SK-N-MC (cell line): ENCODE measurements around the gene GNA15.

ENCODE experiments used
- DNase-seq: peaks from one replicate; pipeline ENCODE4 v3.0.0-alpha.2; 2011; ENCODE audit warnings: low read depth, low spot score
- H3K27ac ChIP-seq: fragments of 200-600 bp; sonication (generic); 2 replicates; pipeline ENCODE4 v1.5.1; 2016; ENCODE audit warnings: mixed run types
- H3K36me3 ChIP-seq: fragments of 200-600 bp; sonication (generic); 2 replicates; pipeline ENCODE4 v1.6.1; 2017; ENCODE audit warnings: antibody characterized with exemption, low read length, mixed read lengths; ENCODE audit not compliant: insufficient read depth
- H3K4me3 ChIP-seq: fragments of 200-600 bp; sonication (generic); 2 replicates; pipeline ENCODE4 v1.5.1; 2016
- H3K9ac ChIP-seq: fragments of 200-600 bp; sonication (generic); 2 replicates; pipeline ENCODE4 v1.8.0; 2017; ENCODE audit warnings: mixed run types, mixed read lengths; ENCODE audit not compliant: insufficient read length
- H3K9me3 ChIP-seq: fragments of 200-600 bp; sonication (generic); 2 replicates; pipeline ENCODE4 v1.6.1; 2017; ENCODE audit warnings: low read depth, mild to moderate bottlenecking, antibody characterized with exemption, low read length, moderate library complexity, mixed read lengths
- EZH2 ChIP-seq: fragments of 200-600 bp; sonication (generic); IDR thresholded peaks from one replicate; pipeline ENCODE4 v1.6.1; 2017; ENCODE audit warnings: antibody characterized with exemption
- FOXP2 ChIP-seq: optimal IDR thresholded peaks from 2 replicates; pipeline ENCODE3; 2011; ENCODE audit warnings: mild to moderate bottlenecking, moderate library complexity; ENCODE audit not compliant: insufficient read depth; ENCODE audit errors: extremely low read length, control extremely low read depth
- POLR2AphosphoS5 ChIP-seq: IDR thresholded peaks from 2 replicates; pipeline ENCODE4 v1.6.1; 2012; ENCODE audit warnings: mild to moderate bottlenecking, low read depth, low read length, borderline replicate concordance

GNA15 gene

DNA sequence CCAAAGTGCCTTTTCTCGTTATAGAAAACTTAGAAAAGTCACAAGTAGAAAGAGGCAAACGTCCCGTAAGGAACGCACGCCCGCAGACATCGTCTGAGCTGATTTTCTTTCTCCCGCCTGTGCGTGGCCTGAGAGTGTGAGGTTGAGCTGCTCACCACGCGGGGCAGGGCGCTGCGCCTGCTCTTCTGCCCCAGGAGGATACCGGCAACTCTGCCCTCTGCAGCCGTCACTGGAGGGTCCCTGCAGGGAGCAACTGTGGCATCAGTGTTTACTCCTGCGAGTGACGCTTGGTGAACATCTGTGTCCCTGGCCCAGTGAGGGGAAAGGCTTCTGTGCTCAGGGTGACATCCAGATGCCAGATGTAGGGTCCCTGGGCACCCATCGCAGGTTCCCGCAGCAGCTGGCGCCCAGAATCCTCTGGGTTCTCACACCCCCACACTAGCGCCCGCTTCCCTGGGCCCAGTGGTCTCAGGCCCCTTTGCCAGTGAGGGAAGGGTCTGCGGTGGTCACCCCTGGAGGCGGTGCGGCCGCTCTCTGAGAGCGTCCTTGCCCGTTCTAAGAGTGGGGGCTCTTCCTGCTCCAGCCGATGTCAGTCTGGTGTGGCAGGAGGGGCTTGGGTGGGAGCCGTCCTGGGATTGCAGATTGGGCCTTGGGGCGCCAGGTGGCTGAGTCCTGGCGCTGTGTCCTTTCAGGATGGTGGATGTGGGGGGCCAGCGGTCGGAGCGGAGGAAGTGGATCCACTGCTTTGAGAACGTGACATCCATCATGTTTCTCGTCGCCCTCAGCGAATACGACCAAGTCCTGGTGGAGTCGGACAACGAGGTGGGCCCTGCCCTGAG is 17.4 kb upstream of the GNA15 start:
- TF ChIP-seq FOXP2 (no peak), EZH2 (no peak)
- Histone ChIP-seq H3K27ac (no peak overlapping the region), H3K4me3 (no peak overlapping the region), H3K9ac (no peak overlapping the region), H3K9me3 (no peaks in the 10 kb centered on the region), H3K36me3 (no peaks in the 10 kb centered on the region)
- no peak for DNase-seq

DNA sequence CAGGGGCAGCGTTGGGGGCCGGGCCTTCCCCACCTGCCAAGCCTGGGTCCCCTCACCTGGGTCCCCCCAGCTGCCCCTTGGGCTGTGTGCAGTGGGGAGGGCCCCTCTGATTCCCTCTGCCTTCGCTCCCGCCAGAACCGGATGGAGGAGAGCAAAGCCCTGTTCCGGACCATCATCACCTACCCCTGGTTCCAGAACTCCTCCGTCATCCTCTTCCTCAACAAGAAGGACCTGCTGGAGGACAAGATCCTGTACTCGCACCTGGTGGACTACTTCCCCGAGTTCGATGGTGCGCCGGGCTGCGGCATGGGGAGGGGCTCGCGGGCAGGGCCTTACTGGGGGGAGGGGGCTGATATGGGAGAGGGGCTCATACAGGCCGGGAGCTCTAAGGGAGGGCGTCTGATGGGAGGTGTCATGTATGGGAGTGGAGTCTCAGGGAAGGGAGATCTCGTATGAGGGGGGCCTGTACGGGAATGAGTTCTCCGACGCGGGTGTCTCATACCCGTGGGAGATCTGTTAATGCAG is 16.7 kb upstream of the GNA15 start:
- no peaks in the 10 kb centered on the region for H3K36me3 ChIP-seq
- DNase-seq, result no peak
- no peak overlapping the region for H3K9ac ChIP-seq

DNA sequence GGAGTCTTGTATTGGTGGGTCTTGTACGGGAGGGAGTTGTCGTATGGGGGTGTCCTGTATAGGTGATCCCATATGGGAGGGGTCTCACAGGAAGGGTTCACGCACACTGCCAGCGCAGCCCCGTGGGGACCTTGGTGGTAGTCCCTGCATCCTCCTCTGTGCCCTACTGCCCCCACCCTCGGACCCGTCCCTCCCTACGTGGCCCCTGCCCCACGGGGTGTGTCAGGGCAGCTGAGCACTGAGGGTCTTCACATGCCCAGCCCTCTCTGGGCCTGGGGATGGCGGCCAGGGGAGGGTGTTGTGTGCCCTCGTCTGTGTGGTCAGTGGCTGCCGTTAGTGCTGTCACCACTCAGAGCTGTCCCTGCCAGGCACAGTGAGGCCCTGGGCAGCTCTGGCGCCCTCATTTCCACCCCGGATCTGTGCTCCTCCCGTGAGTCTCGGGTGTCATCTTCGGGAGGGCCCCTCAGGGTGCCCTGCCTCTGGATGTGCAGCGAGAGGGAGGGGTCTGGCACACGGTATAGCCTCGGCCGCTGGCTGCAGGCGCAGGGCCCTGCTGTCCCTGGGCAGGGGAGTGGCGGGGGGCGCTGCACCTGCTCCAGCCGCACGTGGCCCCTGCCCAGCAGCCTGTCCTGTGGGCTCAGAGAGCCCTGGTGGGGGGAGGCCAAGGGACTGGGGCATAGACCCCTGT is 16.0 kb upstream of the GNA15 start:
- Histone ChIP-seq H3K36me3 (no peaks in the 10 kb centered on the region), H3K9me3 (no peaks in the 10 kb centered on the region), H3K27ac (no peak overlapping the region), H3K4me3 (no peak overlapping the region), H3K9ac (no peak overlapping the region)
- no peak for TF ChIP-seq POLR2AphosphoS5
- TF ChIP-seq EZH2, result no peak
- TF ChIP-seq FOXP2, result no peak
- no peak for DNase-seq

More for the DNA sequence above, 16.7 kb upstream of the GNA15 start:
- TF ChIP-seq POLR2AphosphoS5 (no peak), EZH2 (no peak), FOXP2 (no peak)
- H3K9me3 ChIP-seq, result no peaks in the 10 kb centered on the region
- H3K4me3 ChIP-seq, result no peak overlapping the region
- no peak overlapping the region for H3K27ac ChIP-seq

DNA sequence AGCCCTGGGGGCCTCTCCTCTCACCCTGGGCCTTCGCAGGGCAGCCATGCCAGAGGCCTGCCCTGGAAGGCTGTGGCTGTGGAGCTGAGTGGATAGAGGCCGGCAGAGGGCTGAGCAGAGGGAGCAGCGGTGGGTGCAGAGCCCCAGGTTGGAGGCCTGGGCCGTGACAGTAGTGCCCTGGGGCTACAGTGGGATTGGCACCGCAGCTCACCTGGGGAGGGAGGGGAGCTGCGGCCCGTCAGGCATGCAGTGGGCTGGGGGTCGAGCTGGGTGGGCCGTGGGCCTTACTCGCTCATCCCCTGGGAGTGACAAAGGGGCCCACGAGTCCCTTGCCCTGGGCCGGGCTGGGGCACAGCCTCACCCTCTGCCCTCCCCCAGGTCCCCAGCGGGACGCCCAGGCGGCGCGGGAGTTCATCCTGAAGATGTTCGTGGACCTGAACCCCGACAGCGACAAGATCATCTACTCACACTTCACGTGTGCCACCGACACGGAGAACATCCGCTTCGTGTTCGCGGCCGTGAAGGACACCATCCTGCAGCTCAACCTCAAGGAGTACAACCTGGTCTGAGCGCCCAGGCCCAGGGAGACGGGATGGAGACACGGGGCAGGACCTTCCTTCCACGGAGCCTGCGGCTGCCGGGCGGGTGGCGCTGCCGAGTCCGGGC is 15.1 kb upstream of the GNA15 start:
- H3K36me3 ChIP-seq, result no peaks in the 10 kb centered on the region
- TF ChIP-seq FOXP2 (no peak), POLR2AphosphoS5 (no peak), EZH2 (no peak)
- no peak for DNase-seq
- H3K27ac ChIP-seq, result no peak overlapping the region
- H3K9me3 ChIP-seq, result no peaks in the 10 kb centered on the region
- no peak overlapping the region for H3K9ac ChIP-seq
- no peak overlapping the region for H3K4me3 ChIP-seq

DNA sequence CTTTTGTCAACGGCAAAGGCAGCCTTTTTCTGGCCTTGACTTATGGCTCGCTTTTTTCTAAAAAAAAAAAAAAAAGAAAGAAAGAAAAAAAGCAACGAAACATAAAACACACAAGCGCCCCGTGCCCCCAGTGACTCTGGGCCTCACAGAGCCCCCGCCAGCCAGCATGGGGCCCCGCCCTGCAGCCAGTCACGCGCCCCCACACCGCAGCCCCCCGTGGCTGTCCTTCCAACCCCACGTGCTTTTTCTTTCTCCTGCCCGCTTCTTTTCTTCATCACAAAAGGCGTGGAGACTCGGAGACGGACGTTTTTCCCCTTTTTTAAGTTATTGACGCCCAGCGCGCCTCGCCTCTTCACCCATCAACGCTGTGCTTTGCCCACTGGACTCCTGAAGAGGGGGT is 14.4 kb upstream of the GNA15 start:
- Histone ChIP-seq H3K27ac (no peak overlapping the region), H3K9me3 (no peaks in the 10 kb centered on the region), H3K36me3 (no peaks in the 10 kb centered on the region), H3K9ac (no peak overlapping the region), H3K4me3 (no peak overlapping the region)
- no peak for TF ChIP-seq FOXP2
- no peak for TF ChIP-seq POLR2AphosphoS5
- no peak for TF ChIP-seq EZH2
- no peak for DNase-seq

DNA sequence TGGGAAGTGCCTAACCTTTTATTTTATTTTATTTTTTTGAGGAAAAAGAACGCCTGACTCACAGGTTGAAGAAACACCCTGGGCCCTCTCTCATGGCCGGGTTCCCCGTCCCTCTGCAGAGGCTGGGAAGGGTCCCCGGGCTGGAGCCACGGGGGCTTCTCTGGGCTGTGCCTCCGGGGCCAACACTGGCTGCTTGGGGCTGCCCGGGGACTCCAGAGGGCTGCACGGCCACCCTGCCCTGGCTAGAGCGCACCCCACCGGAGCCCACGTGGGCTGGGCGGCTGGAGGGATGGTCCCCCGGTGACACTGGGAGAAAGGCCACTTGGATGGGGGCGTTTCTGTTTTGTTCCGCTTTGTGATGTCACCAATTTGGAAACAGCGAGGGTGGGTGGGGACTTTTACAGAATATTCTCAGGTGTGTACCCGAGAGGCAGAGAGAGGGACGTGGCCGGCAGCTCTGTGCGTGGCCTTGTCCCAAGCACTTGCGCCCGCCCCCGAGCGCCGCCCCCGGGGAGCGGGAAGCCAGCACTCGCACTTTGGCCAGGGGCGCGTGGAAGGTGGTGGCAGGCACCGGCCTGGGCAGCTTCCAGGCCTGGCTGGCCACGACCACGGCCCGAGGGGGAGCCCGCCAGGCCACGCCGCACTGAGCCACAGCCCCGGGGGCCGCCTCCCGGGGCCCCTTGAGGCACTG is 13.9 kb upstream of the GNA15 start:
- TF ChIP-seq FOXP2, result no peak
- no peak for TF ChIP-seq EZH2
- TF ChIP-seq POLR2AphosphoS5, result no peak
- no peak overlapping the region for H3K4me3 ChIP-seq
- H3K9ac ChIP-seq, result no peak overlapping the region
- H3K36me3 ChIP-seq, result no peaks in the 10 kb centered on the region
- H3K27ac ChIP-seq, result no peak overlapping the region
- H3K9me3 ChIP-seq, result no peaks in the 10 kb centered on the region
- DNase-seq, result no peak

DNA sequence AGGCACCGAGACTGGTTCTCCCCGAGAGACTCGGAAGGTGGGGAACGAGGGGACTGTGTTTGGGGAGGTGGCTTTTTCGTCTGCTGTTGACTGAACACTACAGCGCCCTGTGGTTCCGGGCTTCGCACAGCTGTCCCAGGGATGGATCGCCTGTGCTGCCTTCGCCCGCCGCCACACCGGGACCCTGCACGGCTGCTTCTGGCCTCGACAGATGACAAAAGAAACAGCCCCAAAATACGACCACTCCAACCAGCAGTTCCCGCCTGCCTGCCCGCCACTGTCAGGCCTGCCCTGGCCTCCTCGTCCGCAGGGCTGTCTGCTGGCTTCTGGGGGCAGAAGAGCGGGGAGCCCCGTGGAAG is 13.3 kb upstream of the GNA15 start:
- H3K4me3 ChIP-seq, result no peak overlapping the region
- H3K9ac ChIP-seq, result no peak overlapping the region
- H3K36me3 ChIP-seq, result no peaks in the 10 kb centered on the region
- TF ChIP-seq EZH2 (no peak), POLR2AphosphoS5 (no peak), FOXP2 (no peak)
- H3K27ac ChIP-seq, result no peak overlapping the region
- no peak for DNase-seq
- H3K9me3 ChIP-seq, result no peaks in the 10 kb centered on the region
